GM15510 (cell line): Measurements from ENCODE around the gene BEND6.
A peak's percentile ranks its signal among the peaks of the same experiment; 100 is the strongest.

Experiments
- POLR2A ChIP-seq: IDR thresholded peaks from 3 replicates; pipeline ENCODE4 v1.6.1; 2011; ENCODE audit warnings: borderline replicate concordance; ENCODE audit not compliant: insufficient read length; ENCODE audit errors: extremely low read depth

BEND6 gene

DNA sequence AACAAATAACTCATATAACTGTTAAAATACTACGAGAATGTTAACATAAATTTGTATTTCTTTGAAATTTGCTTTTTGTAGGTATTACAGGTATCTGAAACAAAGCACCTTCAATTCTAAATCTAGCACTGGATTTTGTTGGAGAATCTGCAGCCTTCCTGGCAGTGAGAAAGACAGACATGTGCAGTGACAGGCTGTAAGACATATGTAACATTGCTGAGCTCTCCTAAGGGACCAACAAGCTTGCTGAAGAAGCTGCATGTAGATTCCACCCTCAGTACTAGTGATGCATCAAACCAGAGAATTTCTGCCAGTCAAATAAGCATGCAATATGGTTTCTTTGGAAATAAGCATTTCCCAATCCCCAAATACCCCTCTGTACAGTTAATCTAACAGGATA lies 71.1 kb downstream of the BEND6 start:
- no peak for TF ChIP-seq POLR2A

DNA sequence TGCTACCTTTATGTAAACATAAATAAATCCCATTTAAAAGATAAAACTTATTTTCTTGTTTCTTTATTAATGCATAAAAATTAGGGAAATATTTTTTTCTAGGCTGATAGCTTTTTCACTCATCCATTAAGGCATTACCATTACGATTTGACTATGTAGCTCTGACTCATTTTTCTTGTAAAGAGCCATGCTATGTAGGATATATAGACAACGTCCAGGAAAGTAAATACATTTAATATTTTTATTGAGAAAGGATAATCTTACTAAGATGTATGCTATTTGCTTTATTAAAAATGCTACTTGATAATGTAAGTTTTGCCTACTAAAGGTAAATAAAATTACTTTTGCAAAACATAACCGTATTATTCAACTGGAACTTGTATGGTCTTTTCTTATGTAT lies 72.4 kb downstream of the BEND6 start:
- TF ChIP-seq POLR2A: no peak

DNA sequence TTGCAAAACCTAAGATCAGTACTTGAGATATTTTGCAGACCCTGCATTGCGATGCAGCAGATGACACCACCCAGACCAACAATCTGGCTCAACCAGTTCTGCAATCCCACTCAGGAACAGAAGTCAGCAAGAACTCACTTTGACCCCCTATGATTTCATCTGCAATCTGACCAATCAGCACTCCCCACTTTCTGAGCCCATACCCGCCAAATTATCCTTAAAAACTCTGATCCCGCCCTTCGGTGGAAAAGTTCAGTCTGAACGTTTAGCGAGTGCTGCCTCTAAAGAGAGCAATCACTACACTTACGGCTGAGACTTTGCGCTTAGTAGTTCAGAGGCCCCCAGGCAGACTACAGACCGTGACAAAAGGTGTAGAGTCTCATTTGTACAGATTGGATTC lies 74.3 kb downstream of the BEND6 start:
- no peak for TF ChIP-seq POLR2A

DNA sequence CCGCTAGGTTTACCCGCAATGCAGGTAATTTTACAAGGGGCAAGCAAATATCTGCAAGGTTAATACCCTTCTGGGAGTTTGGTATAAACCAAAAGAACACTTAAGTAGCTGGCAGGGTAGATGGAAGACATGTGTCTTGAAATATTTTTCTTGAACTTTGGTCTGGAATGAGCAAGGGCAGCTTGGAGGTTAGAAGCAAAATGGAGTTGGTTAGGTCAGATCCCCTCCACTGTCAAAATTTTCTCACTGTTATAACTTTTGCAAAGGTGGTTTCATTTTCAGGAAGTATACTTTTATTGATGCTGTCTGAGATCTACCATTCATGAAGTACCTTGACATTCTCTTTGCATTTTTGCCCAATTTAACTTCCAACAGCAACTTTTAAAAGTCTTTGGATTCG lies 78.3 kb downstream of the BEND6 start:
- TF ChIP-seq POLR2A: no peak

DNA sequence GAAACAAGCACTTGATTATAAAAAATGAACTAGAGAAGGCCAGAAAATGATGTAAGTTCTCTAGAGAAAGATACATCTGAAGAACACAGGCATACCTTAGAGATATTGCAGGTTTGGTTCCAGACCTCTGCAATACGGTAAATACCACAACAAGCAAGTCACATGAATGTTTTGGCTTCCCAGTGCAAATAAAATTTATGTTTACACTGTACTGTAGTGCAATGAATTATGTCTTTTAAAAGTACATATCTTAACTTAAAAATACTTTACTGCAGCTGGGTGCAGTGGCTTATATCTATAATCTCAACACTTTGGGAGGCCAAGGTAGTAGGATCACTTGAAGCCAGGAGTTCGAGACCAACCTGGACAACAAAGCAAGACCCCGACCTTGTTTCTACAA lies 80.6 kb downstream of the BEND6 start:
- no peak for TF ChIP-seq POLR2A

DNA sequence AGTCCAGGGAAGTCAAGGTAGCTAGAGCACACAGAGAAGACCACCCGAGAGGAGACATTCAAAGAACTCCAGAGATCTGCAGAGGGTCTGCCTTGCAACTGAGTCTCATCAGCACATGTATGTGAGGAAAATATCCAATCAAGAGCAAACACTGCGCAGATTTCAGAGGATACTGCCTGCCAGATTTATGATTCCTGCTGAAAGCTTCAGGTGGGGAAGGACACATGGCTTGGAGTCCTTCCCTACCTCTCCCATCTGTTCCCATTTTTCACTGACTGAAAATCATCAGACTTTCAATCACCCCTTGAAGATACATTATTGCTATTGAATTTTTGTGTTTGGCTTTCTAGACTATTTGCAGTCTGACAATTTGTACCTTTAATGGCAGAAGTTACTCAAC lies 84.0 kb downstream of the BEND6 start:
- TF ChIP-seq POLR2A: no peak

DNA sequence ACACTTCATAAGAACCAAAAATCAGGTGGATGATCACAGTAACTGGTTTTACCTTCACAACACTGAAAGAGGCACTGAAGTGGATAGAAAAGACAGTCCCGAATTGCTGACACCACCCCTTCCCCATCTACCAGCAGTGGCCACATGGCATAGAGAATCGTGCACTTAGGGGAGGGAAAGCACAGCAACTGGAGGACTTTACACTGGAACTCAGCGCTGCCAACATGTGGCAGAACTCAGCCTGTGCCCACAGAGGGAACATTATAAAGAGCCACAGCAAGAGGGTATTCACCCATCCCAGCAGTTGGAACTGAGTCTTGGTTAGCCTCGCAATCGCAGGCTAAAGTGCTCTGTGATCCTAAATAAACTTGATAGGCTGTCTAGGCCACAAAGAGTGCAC lies 85.1 kb downstream of the BEND6 start:
- TF ChIP-seq POLR2A: no peak

DNA sequence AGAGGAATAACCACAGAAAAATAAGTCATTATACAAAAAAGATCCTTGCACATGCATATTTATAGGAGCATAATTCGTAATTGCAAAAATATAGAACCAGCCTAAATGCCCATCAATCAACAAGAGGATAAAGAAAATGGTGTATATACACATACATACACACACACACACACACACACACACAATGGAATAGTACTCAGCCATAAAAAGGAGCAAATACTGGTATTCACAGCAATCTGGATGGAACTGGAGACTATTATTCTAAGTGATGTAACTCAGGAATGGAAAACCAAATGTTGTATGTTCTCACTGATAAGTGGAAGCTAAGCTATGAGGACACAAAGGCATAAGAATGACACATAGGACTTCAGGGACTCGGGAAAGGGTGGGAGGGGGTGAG lies 89.7 kb downstream of the BEND6 start:
- no peak for TF ChIP-seq POLR2A

DNA sequence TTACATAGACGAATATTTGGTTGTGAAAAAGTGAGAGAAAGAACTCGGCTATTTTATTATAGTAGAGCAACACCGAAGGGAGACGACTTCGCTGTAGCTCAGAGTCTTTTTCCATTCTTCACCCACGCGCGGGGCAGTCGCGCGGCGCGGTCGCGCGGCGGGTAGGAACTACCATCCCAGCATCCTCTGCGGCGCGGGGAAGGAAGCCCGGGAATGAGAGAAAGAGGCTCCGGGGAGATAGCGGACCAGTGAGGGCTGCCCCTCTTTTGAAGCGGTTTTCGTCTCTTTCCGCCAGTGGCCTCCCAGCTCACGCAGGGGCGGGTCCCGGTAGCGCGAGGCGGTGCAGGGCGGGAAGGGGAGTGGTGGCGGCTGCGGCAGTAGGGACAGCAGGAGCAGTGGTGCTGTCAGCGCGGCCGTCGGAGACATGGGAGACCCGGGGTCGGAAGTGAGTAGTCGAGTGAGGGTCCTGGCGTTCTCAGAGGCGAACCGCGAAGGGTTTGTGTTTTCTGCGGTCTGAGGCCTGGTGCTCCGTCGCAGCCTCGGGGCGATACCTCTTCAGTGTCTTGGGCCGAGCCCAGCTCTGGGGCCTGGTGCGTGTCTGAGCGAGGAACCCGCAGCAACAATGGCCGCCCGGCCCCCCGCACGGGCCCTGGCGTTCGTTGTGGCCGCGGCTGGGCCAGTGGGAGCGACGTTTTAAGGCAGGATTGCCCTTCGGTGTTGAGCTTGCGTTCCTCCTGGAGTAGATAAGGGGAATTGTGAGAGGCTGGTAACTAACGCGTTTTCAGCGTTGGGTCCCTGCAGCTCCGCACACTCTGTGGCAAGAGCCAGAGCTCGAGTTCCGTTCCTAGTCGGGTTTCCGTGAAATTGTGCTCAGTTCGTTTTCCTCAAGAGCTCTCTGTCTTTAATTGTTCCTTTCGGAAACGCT lies 91.7 kb downstream of the BEND6 start, which contains the start of gene KIAA1586:
Gene KIAA1586 (plus strand): TSS at position 362 of the 925 bp plus-strand sequence. CDS start 63 bp downstream, at position 425.
- peak; percentile 70 for TF ChIP-seq POLR2A

DNA sequence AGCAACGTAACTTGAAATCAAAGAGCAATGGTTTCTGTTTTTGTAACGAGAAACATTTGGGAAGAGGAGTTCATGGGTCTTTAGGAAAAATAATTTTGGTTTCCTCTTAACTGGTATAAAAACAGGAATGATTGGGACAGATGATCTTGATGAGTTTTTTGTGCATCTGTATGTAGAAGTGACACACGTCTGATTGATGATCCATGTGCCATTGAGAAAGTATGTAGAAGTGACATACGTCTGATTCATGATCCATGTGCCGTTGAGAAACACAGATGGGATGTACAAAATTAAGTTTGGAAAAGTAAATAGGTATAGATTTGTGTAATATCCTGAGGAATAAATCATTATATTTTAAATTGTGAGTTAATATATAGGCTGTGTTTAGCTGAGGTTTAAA lies 93.7 kb downstream of the BEND6 start:
- TF ChIP-seq POLR2A: no peak

DNA sequence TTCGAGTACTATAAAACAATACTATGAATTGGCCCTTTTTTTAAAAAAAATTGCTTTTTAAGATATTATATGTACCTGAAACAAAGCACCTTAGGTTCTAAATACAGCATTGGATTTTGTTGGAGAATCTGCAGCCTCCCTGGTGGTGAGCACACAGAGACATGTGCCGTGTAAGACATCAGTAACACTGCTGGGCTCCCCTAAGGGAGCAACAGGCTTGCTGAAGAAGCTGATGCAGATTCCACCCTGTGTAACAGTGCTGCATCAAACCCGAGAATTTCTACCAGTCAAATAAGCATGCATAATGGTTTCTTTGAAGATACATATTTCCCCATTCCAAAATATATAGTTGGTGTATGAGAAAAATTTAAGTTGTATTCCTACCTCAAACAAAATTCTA lies 108.9 kb downstream of the BEND6 start:
- TF ChIP-seq POLR2A: no peak

DNA sequence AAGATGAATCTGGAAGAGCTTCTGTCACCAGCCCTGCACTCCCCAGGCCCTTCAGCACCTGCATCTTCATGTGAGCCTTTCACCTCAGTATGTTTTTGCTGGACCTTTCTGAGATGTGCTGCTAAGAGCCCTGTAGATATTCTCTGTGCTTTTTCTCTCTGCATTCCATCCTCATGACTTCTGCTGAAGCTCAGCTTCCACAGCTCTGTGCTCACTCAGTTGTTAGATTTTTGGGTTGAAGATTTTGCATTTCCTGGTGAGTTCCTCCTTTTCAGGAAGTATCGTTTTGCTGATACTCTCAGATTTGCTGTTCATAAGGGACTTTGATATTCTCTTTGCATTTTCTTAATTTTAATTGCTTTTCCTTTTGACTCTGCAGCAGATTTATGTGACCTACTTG lies 109.9 kb downstream of the BEND6 start:
- no peak for TF ChIP-seq POLR2A

DNA sequence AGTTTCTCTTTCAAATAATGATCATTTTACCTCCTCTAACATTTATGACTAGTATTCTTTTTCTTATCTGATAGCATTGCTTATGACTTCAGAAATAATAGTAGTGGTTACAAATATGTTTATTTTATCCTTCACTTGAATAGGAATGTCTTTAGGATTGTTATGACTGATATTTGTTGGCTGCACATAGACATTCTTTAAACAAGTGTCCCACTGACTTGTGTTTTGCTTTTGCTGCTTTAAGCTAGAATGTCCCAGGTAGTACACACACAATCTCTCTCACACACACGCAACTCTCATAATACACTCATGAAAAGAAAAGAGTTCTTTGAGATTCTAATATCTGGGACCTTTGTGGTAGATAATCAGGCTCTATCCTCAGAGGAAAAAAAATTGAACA lies 113.2 kb downstream of the BEND6 start:
- TF ChIP-seq POLR2A: no peak

DNA sequence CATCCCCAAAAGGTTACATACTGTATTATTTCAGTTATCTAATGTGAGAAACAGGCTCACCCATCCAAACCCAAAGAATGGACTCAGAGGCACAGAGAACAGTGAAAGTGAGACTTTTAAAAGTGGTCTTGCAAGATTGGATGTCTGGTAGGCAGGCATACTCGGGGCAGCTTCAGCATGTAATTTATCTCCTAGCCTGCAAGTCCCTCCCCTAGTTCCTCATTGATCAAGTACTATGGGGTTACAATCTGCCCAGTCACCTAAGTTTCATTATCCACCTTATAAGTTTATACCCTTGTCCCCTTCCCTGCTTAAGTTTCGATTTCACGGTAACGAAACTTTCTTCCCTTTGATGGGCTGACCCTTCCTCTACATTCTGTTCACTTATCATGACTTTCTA lies 114.3 kb downstream of the BEND6 start:
- TF ChIP-seq POLR2A: no peak

DNA sequence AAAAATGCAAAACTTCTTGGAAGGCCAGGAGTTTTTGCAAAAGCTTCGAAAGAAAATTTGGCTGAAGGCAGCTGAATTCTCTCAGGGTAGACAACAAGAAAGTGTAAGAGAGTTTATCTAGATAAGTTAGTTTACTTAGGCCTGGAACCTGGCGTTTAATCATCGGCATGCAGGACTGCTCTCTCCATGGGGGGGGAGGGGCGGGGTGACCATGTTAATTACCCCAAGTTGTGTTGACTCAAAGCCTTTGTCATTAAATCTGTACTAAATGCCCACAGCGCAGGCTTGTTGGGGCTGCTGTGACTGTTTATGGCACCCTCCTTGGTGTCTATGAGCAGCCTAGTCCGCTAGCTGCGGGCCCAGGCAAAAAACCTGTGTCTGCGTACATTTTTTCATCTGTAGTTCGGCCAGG lies 115.0 kb downstream of the BEND6 start:
- TF ChIP-seq POLR2A: no peak

DNA sequence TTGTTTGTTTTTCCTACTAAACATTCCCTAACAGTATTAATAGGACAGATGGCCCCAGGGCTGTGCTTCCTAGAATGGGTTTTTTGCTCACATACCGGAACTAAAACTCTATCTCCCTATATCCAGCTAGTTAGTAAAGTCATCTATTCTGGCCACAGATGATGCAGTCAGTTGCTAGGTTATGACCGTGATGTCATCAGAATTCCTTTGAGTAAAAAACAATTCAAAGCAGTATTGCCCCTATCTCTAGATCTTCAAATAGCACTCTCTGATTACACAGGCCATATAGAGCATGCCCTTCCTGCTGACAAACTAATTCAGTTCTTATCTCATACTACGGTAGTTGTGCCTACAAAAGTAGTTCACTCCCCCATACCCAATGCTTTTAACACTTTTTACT lies 117.2 kb downstream of the BEND6 start:
- TF ChIP-seq POLR2A: no peak

DNA sequence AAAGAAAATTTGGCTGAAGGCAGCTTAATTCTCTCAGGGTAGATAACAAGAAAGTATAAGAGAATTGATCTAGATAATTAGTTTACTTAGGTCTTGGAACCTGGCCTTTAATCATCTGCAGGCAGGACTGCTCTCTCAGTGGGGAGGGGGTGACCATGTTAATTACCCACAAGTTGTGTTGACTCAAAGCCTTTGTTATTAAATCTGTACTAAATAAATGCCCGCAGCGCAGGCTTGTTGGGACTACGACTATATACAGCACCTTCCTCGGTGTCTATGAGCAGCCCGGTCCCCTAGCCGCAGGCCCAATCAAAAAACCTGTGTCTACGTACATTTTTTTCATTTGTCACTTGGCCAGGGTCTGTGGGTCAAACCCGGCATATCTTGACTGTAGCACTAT lies 119.5 kb downstream of the BEND6 start:
- no peak for TF ChIP-seq POLR2A

DNA sequence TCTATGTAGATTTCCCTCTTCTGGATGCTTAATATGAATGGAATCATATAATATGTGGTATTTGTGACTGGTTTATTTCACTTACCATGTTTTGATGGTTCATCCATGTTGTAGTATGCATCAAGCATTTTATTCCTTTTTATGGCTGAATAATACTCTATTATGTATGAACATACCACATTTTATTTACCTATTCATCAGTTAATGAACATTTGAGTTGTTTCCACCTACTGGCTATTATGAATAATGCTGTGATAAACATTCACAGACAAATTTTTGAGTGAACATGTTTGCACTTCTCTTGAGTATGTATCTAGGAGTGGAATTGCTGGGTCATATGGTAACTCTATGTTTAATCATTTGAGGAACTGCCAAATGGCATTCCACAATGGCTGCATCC lies 120.2 kb downstream of the BEND6 start:
- TF ChIP-seq POLR2A: no peak
